GM23248 (cell line): Measurements from ENCODE around the gene C1orf52.

Experiments used
- EZH2 ChIP-seq: fragments of 200-600 bp; sonication (generic); IDR thresholded peaks from 2 replicates; pipeline ENCODE4 v1.6.1; 2018; ENCODE audit warnings: antibody characterized with exemption, mild to moderate bottlenecking; ENCODE audit not compliant: insufficient read depth, poor library complexity, severe bottlenecking
- EZH2phosphoT487 ChIP-seq: fragments of 200-600 bp; sonication (generic); IDR thresholded peaks from 2 replicates; pipeline ENCODE4 v1.6.1; 2018; ENCODE audit warnings: antibody characterized with exemption, moderate library complexity, mild to moderate bottlenecking, low read depth; ENCODE audit not compliant: insufficient read depth

DNA sequence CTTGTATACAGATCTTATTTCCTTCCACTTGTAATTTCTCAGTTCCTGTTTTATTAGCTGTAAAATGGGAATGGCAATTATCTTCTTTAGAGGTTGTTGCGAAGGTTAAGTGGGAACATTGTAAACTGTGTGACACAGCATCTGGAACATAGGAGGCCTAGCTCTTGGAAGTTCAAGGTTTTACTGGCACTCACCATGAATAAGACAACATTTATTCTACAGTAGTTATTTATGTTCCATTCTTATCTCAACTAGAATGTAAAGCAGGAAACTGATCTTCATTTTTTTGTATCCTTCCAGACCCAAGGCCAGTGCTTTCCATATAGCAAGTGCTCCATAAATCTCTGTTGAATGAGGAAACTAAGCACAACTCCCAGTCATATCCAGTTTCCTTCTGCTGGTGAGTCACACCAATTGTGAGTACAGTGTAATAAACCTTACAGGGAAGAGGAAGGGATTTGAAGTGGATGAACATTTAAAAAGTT lies 15.5 kb upstream of the C1orf52 start:
- TF ChIP-seq EZH2 = no peak
- no peak for TF ChIP-seq EZH2phosphoT487
